HepG2 (cell line): ENCODE data around the gene SLC25A11. TPM values are rescaled to one million over a fixed set of nuclear protein-coding genes. Genes with fewer than 3 reads are reported as not detected.

ENCODE experiments used
- ARNT2 ChIP-seq: sonication (generic); formaldehyde crosslinking; IDR thresholded peaks from 2 replicates; pipeline ENCODE4 v1.8.0; 2022; ENCODE audit warnings: mild to moderate bottlenecking, low read depth, missing genetic modification reagents, moderate library complexity
- CREB3 ChIP-seq: sonication (generic); formaldehyde crosslinking; IDR thresholded peaks from 2 replicates; pipeline ENCODE4 v1.5.0; 2020; ENCODE audit warnings: missing genetic modification reagents
- EED ChIP-seq: sonication (generic); formaldehyde crosslinking; IDR thresholded peaks from 2 replicates; pipeline ENCODE4 v1.5.0; 2020; ENCODE audit warnings: mild to moderate bottlenecking, missing genetic modification reagents
- IKZF1 ChIP-seq: fragments of 450-650 bp; IDR thresholded peaks from 2 replicates; pipeline ENCODE4 v1.7.1; 2016
- KLF6 ChIP-seq: IDR thresholded peaks from 2 replicates; pipeline ENCODE4 v1.8.0; 2016; ENCODE audit warnings: missing biosample characterization, missing genetic modification reagents
- LRRFIP1 ChIP-seq: sonication (generic); formaldehyde crosslinking; conservative IDR thresholded peaks from 2 replicates; pipeline ENCODE4 v1.4.0; 2020; ENCODE audit warnings: missing genetic modification reagents
- NFATC3 ChIP-seq: sonication (generic); formaldehyde crosslinking; IDR thresholded peaks from 2 replicates; pipeline ENCODE4 v1.5.1; 2020; ENCODE audit warnings: mild to moderate bottlenecking, missing genetic modification reagents
- PAF1 ChIP-seq: IDR thresholded peaks from 2 replicates; pipeline ENCODE4 v1.6.1; 2016; ENCODE audit warnings: missing genetic modification reagents, missing compliant biosample characterization
- RNF2 ChIP-seq: fragments of 450-650 bp; conservative IDR thresholded peaks from 2 replicates; pipeline ENCODE4 v1.6.1; 2016; ENCODE audit warnings: low read depth
- TCF12 ChIP-seq, 2 experiments: fragments of 450-650 bp in 1 of 2; sonication (generic) in 1 of 2; formaldehyde crosslinking in 1 of 2; IDR thresholded peaks; 2 replicates each; pipeline versions ENCODE4 v1.6.1 to v1.8.0; 2017 to 2022; ENCODE audit warnings: antibody characterized with exemption in 1 of 2, mild to moderate bottlenecking in 1 of 2, missing genetic modification reagents in 1 of 2, moderate library complexity in 1 of 2
- U2AF2 ChIP-seq: fragments of 200-400 bp; formaldehyde crosslinking; IDR thresholded peaks from 2 replicates; pipeline ENCODE4 v1.6.1; 2017; ENCODE audit warnings: low read depth, mild to moderate bottlenecking, low read length
- UBTF ChIP-seq: sonication (generic); formaldehyde crosslinking; IDR thresholded peaks from 2 replicates; pipeline ENCODE4 v1.4.0; 2020; ENCODE audit warnings: mild to moderate bottlenecking, missing genetic modification reagents
- XRCC5 ChIP-seq: fragments of 200-400 bp; formaldehyde crosslinking; optimal IDR thresholded peaks from 2 replicates; pipeline ENCODE3; 2017; ENCODE audit warnings: mild to moderate bottlenecking, low read length
- ZHX1 ChIP-seq: sonication (generic); formaldehyde crosslinking; IDR thresholded peaks from 2 replicates; pipeline ENCODE4 v1.8.1; 2022; ENCODE audit warnings: low read depth, mild to moderate bottlenecking, missing genetic modification reagents
- ZNF225 ChIP-seq: sonication (generic); formaldehyde crosslinking; IDR thresholded peaks from 2 replicates; pipeline ENCODE4 v1.4.0; 2020; ENCODE audit warnings: mild to moderate bottlenecking, missing genetic modification reagents
- ZNF292 ChIP-seq: sonication (generic); formaldehyde crosslinking; IDR thresholded peaks from 2 replicates; pipeline ENCODE4 v1.8.1; 2022; ENCODE audit warnings: mild to moderate bottlenecking, low read depth, missing genetic modification reagents, borderline replicate concordance
- ZNF432 ChIP-seq: sonication (generic); formaldehyde crosslinking; IDR thresholded peaks from 2 replicates; pipeline ENCODE4 v1.5.0; 2020; ENCODE audit warnings: missing genetic modification reagents, mild to moderate bottlenecking, borderline replicate concordance
- ZSCAN21 ChIP-seq: sonication (generic); formaldehyde crosslinking; IDR thresholded peaks from 2 replicates; pipeline ENCODE4 v1.8.0; 2022; ENCODE audit warnings: mild to moderate bottlenecking, missing genetic modification reagents, moderate library complexity, borderline replicate concordance
- polyA plus RNA-seq, 8 experiments: library from polyadenylated mRNA; depleted of rRNA in 3 of 8; stranded (reverse) in 7 of 8; unstranded in 1 of 8; fragments of >200 nt; fragmentation: Illumina TruSeq in 4 of 8; extraction: Trizol in 4 of 8; gene quantifications; 2 replicates each; pipeline versions ENCODE4 v1.2.1 to v1.2.3, GENCODE V29; 2011 to 2016; ENCODE audit warnings: low read depth in 4 of 8, missing spikeins in 1 of 8, mixed read lengths in 1 of 8; ENCODE audit not compliant: insufficient read depth in 1 of 8
- total RNA-seq, 5 experiments: library from RNA; depleted of rRNA; stranded (reverse); fragments of >200 nt; fragmentation: Illumina TruSeq; extraction: Trizol; gene quantifications; 2 replicates each; pipeline ENCODE4 v1.2.3, GENCODE V29; 2016; ENCODE audit warnings: low read depth in 1 of 5

SLC25A11 gene
- total and polyA plus RNA-seq, 2 of the 13 experiments (the other 11 are each of a cell fraction or from before 2014, with no cell fraction given) = 35.4 to 47.2 TPM

GRCh38 chr17:4966844-4967538 lies 27.1 kb upstream of the SLC25A11 start (continued):
- TF ChIP-seq EED (no peak), XRCC5 (no peak), ZNF432 (CRISPR knock-in tag) (no peak), RNF2 (0 out of 2 replicates have a peak, but pooled peaks have one; percentile 38), ZNF225 (peak; percentile 47; the same call in 1 of the 2 replicates), ZNF292 (peak; percentile 45; the same call in 1 of the 2 replicates), NFATC3 (CRISPR knock-in tag) (peak; percentile 75; the same call in 1 of the 2 replicates), IKZF1 (no peak), UBTF (CRISPR knock-in tag) (0 out of 2 replicates have a peak, but pooled peaks have one; percentile 54), U2AF2 (no peak), CREB3 (CRISPR knock-in tag) (no peak), ARNT2 (CRISPR knock-in tag) (peak; percentile 61; the same call in 1 of the 2 replicates), LRRFIP1 (no peak), PAF1 (CRISPR knock-in tag) (no peak), ZHX1 (no peak), KLF6 (CRISPR knock-in tag) (peak; percentile 31; the same call in 1 of the 2 replicates), TCF12 (IDR thresholded peaks at IDR 0.05) (no peak), TCF12 (CRISPR knock-in tag; IDR thresholded peaks at IDR 0.05) (no peak), ZSCAN21 (CRISPR knock-in tag) (no peak)
